ENCODE data around the gene LRGUK.

- TF ChIP-seq CTCF (conservative IDR thresholded peaks at IDR 0.05; ENCODE audit: low read depth, low read length) (no peak), EZH2 (IDR thresholded peaks at IDR 0.05; ENCODE audit: low read length, unreplicated experiment) (no peak)
Observed at GRCh38 chr7:134104166-134104565, 23.0 kb upstream of the LRGUK start.
